ENCODE data around the gene SLC9C2.
"Not testable (repeated sequence)": the region's sequence is repeated elsewhere in the genome, so short reads cannot be mapped to it uniquely, and the experiment has no call there.

The SLC9C2 gene

DNA sequence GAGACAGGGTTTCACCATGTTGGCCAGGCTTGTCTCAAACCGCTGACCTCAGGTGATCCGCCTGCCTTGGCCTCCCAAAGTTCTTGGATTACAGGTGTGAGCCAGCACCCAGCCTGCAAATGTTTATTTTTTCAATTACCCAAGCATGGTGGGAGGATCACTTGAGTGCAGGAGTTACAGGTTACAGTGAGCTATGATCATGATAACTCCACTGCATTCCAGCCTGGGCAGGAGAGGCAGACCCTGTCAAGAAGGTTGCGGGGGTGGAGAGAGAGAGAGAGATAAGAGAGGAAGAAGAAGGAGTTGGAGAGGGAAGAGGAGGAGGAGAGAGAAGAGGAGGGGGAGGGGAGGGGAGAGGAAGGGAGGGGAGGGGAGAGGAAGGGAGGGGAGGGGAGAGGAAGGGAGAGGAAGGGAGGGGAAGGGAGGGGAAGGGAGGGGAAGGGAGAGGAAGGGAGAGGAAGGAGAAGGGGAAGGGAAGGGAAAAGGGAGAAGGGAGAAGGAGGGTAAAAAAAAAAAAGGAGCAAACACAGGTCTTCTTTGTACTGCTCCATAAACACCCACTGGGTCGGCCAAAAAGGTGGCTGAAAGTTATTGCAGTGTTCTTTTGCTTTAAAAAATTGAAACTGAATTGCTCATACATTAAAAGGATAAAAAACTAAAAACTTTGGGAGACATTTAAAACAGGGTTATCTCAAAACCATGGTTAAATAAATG lies 5.8 kb upstream of the SLC9C2 start:
- H3K27me3 Mint-ChIP-seq = peaks cover 0 to 8% of the 10 kb centered on the region in 2 donors
- H3K4me1 Mint-ChIP-seq (ENCODE audit: low read depth in 2 of 2) = no peaks in the 10 kb centered on the region
- ATAC-seq (replicated peaks) (no peak), DNase-seq (no peak)
- H3K36me3 Mint-ChIP-seq (ENCODE audit: insufficient read depth) = no peaks in the 10 kb centered on the region
- H3K27ac Mint-ChIP-seq = no peak overlapping the region
- H3K4me3 Mint-ChIP-seq = no peak overlapping the region
- H3K9me3 Mint-ChIP-seq = no peaks in the 10 kb centered on the region

GRCh38 chr1:173601588-173601987 lies 1.3 kb downstream of the SLC9C2 start:
- H3K36me3 Mint-ChIP-seq (ENCODE audit: insufficient read depth) = no peaks in the 10 kb centered on the region
- peaks cover 4 to 7% of the 10 kb centered on the region in 2 donors for H3K4me1 Mint-ChIP-seq (ENCODE audit: low read depth in 2 of 2)
- H3K27me3 Mint-ChIP-seq = peaks cover 0 to 12% of the 10 kb centered on the region in 2 donors
- peak; percentile 49 for ATAC-seq (replicated peaks)
- no peaks in the 10 kb centered on the region for H3K9me3 Mint-ChIP-seq
- peak overlapping the region; percentile 7 to 45 for H3K27ac Mint-ChIP-seq
- DNase-seq = no peak
- peak overlapping the region in 1 of 2 donors; percentile 13 for H3K4me3 Mint-ChIP-seq

GRCh38 chr1:173596097-173596825 lies 6.6 kb downstream of the SLC9C2 start:
- DNase-seq (no peak), ATAC-seq (replicated peaks) (no peak)
- Mint-ChIP-seq H3K36me3 (ENCODE audit: insufficient read depth) (no peaks in the 10 kb centered on the region), H3K27me3 (peaks cover 7 to 8% of the 10 kb centered on the region in 2 donors), H3K4me1 (ENCODE audit: low read depth in 2 of 2) (peaks cover under 1 to 2% of the 10 kb centered on the region in 2 donors), H3K9me3 (no peaks in the 10 kb centered on the region), H3K27ac (no peak overlapping the region), H3K4me3 (no peak overlapping the region)

- not testable (repeated sequence) for H3K27ac Mint-ChIP-seq; H3K36me3 Mint-ChIP-seq (ENCODE audit: insufficient read depth); DNase-seq; H3K4me3 Mint-ChIP-seq; H3K4me1 Mint-ChIP-seq (ENCODE audit: low read depth in 2 of 2); H3K27me3 Mint-ChIP-seq; ATAC-seq (replicated peaks); H3K9me3 Mint-ChIP-seq
Measured at GRCh38 chr1:173591138-173591537, 11.7 kb downstream of the SLC9C2 start.

DNA sequence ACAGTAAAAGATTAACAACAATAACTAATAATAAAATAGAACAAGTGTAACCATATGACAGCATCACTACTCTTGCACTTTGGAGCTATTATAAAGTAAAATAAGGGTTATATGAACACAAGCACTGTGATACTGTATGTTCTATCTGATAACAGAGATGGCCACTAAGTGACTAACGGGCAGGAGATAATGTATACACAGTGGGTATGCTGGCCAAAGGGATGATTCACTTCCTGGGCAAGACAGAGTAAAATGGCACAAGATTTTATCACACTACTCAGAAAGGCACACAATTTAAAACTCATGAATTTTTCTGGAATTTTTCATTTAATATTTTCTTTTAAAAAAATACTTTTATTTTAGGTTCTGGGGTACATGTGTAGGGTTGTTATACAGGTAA lies 12.3 kb downstream of the SLC9C2 start:
- H3K9me3 Mint-ChIP-seq = no peaks in the 10 kb centered on the region
- peaks cover 7 to 8% of the 10 kb centered on the region in 2 donors for H3K27me3 Mint-ChIP-seq
- H3K27ac Mint-ChIP-seq = no peak overlapping the region
- no peaks in the 10 kb centered on the region for H3K36me3 Mint-ChIP-seq (ENCODE audit: insufficient read depth)
- DNase-seq = no peak
- no peaks in the 10 kb centered on the region for H3K4me1 Mint-ChIP-seq (ENCODE audit: low read depth in 2 of 2)
- no peak for ATAC-seq (replicated peaks)
- H3K4me3 Mint-ChIP-seq = no peak overlapping the region

- H3K27me3 Mint-ChIP-seq = peaks cover 0 to 6% of the 10 kb centered on the region in 2 donors
- H3K9me3 Mint-ChIP-seq = no peaks in the 10 kb centered on the region
- DNase-seq (no peak), ATAC-seq (replicated peaks) (no peak)
- H3K4me1 Mint-ChIP-seq (ENCODE audit: low read depth in 2 of 2) = no peaks in the 10 kb centered on the region
- no peaks in the 10 kb centered on the region for H3K36me3 Mint-ChIP-seq (ENCODE audit: insufficient read depth)
- H3K4me3 Mint-ChIP-seq = no peak overlapping the region
- H3K27ac Mint-ChIP-seq = no peak overlapping the region
Measured at GRCh38 chr1:173581383-173582079, 21.3 kb downstream of the SLC9C2 start.

DNA sequence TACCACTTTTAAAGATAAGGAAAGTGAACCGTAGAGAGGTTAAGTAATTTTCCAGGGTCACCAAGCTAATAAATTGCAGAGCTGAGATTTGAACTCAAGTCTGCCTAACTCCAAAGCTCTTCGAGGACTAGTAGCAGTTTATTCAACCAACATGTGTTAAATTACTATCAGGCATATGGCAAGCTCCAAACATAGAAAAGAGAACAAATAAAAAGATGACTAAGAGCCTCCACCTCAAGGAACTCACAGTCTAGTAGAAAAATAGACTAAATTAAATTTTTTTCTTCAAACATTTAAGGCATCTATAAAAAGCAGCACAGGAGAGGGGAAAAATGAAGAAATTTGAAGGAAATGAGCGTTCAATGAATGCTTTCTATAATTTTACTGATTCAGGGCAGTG lies 22.2 kb downstream of the SLC9C2 start:
- Mint-ChIP-seq H3K4me3 (no peak overlapping the region), H3K27me3 (peaks cover 0 to 6% of the 10 kb centered on the region in 2 donors), H3K27ac (no peak overlapping the region), H3K9me3 (no peaks in the 10 kb centered on the region), H3K36me3 (ENCODE audit: insufficient read depth) (no peaks in the 10 kb centered on the region), H3K4me1 (ENCODE audit: low read depth in 2 of 2) (no peaks in the 10 kb centered on the region)
- DNase-seq (no peak), ATAC-seq (replicated peaks) (no peak)

GRCh38 chr1:173580071-173580470 lies 22.8 kb downstream of the SLC9C2 start:
- H3K27me3 Mint-ChIP-seq = peaks cover 0 to 6% of the 10 kb centered on the region in 2 donors
- no peaks in the 10 kb centered on the region for H3K4me1 Mint-ChIP-seq (ENCODE audit: low read depth in 2 of 2)
- no peaks in the 10 kb centered on the region for H3K9me3 Mint-ChIP-seq
- no peaks in the 10 kb centered on the region for H3K36me3 Mint-ChIP-seq (ENCODE audit: insufficient read depth)
- no peak overlapping the region for H3K27ac Mint-ChIP-seq
- H3K4me3 Mint-ChIP-seq = no peak overlapping the region
- DNase-seq (no peak), ATAC-seq (replicated peaks) (no peak)

DNA sequence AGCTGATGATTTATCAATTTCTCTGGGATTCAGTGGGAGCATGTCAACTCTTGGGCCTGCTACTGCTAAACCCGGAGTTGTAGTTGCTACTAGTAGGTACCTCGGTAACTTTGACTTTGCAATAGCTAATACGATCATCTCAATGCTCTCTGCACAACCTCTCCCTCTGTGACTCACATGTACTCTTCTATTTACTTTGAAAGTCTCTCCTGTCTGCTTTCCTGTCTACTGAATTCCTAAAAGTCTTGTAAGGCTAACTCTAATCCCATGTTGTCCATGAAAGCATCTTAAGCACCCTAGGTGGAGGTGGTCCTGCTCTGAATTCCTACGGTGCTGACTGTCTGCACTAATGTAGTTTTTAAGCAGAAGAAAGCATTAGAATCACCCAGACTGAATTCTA lies 29.3 kb downstream of the SLC9C2 start:
- Mint-ChIP-seq H3K4me1 (ENCODE audit: low read depth in 2 of 2) (no peaks in the 10 kb centered on the region), H3K9me3 (no peaks in the 10 kb centered on the region), H3K36me3 (ENCODE audit: insufficient read depth) (no peaks in the 10 kb centered on the region), H3K27ac (no peak overlapping the region), H3K27me3 (peaks cover 6 to 8% of the 10 kb centered on the region in 2 donors), H3K4me3 (no peak overlapping the region)
- ATAC-seq (replicated peaks) (no peak), DNase-seq (no peak)

GRCh38 chr1:173572201-173572873 lies 30.5 kb downstream of the SLC9C2 start:
- Mint-ChIP-seq H3K4me3 (no peak overlapping the region), H3K27ac (no peak overlapping the region), H3K9me3 (no peaks in the 10 kb centered on the region), H3K4me1 (ENCODE audit: low read depth in 2 of 2) (no peaks in the 10 kb centered on the region), H3K36me3 (ENCODE audit: insufficient read depth) (no peaks in the 10 kb centered on the region), H3K27me3 (peaks cover 6 to 17% of the 10 kb centered on the region in 2 donors)
- ATAC-seq (replicated peaks) (no peak), DNase-seq (no peak)

DNA sequence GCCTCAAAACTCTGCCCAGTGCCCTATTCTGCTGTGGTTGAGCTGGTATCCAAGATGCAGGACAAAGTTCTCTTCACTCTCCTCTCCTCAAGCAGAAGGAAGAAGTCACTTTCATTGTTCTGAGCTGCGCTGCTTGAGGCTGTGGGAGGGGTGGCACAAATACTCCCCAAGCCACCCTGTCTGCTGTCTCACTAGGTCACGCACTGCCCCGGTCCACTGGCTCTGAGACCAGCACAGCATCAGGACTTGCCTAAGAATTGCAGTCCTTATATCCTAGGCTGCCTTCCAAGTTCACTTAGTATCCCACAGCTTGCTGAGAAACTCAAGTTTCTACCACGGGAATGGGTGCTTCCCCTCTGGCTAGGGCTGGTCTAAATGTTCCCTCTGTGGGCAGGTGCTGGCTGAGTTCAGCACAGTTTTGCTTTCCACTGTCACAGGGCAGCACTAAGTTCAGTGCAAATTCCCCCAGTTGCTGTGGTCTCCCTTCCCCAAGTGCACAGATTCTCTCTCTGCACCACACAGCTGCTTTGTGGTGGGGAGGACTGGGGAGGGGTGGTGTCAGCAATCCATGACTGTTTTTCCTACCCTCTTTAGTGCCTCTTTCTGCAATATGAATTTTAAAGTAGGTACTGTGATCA lies 32.4 kb downstream of the SLC9C2 start:
- Mint-ChIP-seq H3K27me3 (peaks cover 6 to 17% of the 10 kb centered on the region in 2 donors), H3K36me3 (ENCODE audit: insufficient read depth) (no peaks in the 10 kb centered on the region), H3K9me3 (no peaks in the 10 kb centered on the region), H3K27ac (peak overlapping the region in 1 of 2 donors; percentile 6), H3K4me1 (ENCODE audit: low read depth in 2 of 2) (no peaks in the 10 kb centered on the region), H3K4me3 (no peak overlapping the region)
- ATAC-seq (replicated peaks) = no peak
- no peak for DNase-seq

GRCh38 chr1:173568483-173568882 lies 34.4 kb downstream of the SLC9C2 start:
- DNase-seq (no peak), ATAC-seq (replicated peaks) (no peak)
- H3K4me1 Mint-ChIP-seq (ENCODE audit: low read depth in 2 of 2) = no peaks in the 10 kb centered on the region
- H3K36me3 Mint-ChIP-seq (ENCODE audit: insufficient read depth) = no peaks in the 10 kb centered on the region
- no peak overlapping the region for H3K4me3 Mint-ChIP-seq
- no peak overlapping the region for H3K27ac Mint-ChIP-seq
- H3K9me3 Mint-ChIP-seq = peaks cover 0 to 4% of the 10 kb centered on the region in 2 donors
- peaks cover 6 to 17% of the 10 kb centered on the region in 2 donors for H3K27me3 Mint-ChIP-seq

GRCh38 chr1:173563846-173564245 lies 39.0 kb downstream of the SLC9C2 start:
- not testable (repeated sequence) for H3K27ac Mint-ChIP-seq; ATAC-seq (replicated peaks); H3K27me3 Mint-ChIP-seq; H3K4me1 Mint-ChIP-seq (ENCODE audit: low read depth in 2 of 2); H3K36me3 Mint-ChIP-seq (ENCODE audit: insufficient read depth); DNase-seq; H3K9me3 Mint-ChIP-seq; H3K4me3 Mint-ChIP-seq

All from effector memory CD8-positive, alpha-beta T cell (primary cell).